HG03439 (cell line): ENCODE results near the gene SLC25A45.
"Not testable (repeated sequence)": the region's sequence is repeated elsewhere in the genome, so short reads cannot be mapped to it uniquely, and the experiment has no call there.

Source experiments
- ATAC-seq: cut with Tn5 transposase; IDR thresholded peaks from one replicate; pipeline ENCODE4 v1.9.1; 2021; ENCODE audit warnings: mild to moderate bottlenecking, moderate library complexity; ENCODE audit not compliant: unreplicated experiment

SLC25A45 gene

GRCh38 chr11:65363770-65364169 lies 18.7 kb downstream of the SLC25A45 start:
- no peak for ATAC-seq

- ATAC-seq, result no peak
These were observed 19.5 kb downstream of the SLC25A45 start for GRCh38 chr11:65362966-65363365.

- peak; percentile 67 for ATAC-seq
These were observed 20.0 kb downstream of the SLC25A45 start for GRCh38 chr11:65362320-65362931.

GRCh38 chr11:65357856-65358356 lies 24.5 kb downstream of the SLC25A45 start:
- ATAC-seq, result no peak

GRCh38 chr11:65356394-65356972 lies 26.0 kb downstream of the SLC25A45 start:
- ATAC-seq, result no peak

- no peak for ATAC-seq
These were observed 26.6 kb downstream of the SLC25A45 start for GRCh38 chr11:65355776-65356393.

GRCh38 chr11:65355013-65355775 lies 27.3 kb downstream of the SLC25A45 start:
- peak; percentile 37 for ATAC-seq

GRCh38 chr11:65354265-65355012 lies 28.0 kb downstream of the SLC25A45 start, which contains the start of gene TIGD3:
TIGD3 (plus strand) TSS chr11:65354751; CDS start chr11:65355809, 1,058 bp downstream.
- ATAC-seq, result peak; percentile 74

- ATAC-seq, result no peak
These were observed 28.6 kb downstream of the SLC25A45 start for GRCh38 chr11:65353900-65354264.

- no peak for ATAC-seq
These were observed 29.1 kb downstream of the SLC25A45 start for GRCh38 chr11:65353376-65353775.

- ATAC-seq, result no peak
These were observed 29.7 kb downstream of the SLC25A45 start for GRCh38 chr11:65352783-65353182.

GRCh38 chr11:65351511-65351910 lies 30.9 kb downstream of the SLC25A45 start:
- ATAC-seq, result no peak

GRCh38 chr11:65341856-65342255 lies 40.6 kb downstream of the SLC25A45 start:
- no peak for ATAC-seq

GRCh38 chr11:65340226-65340625 lies 42.2 kb downstream of the SLC25A45 start:
- no peak for ATAC-seq

GRCh38 chr11:65338676-65339075 lies 43.8 kb downstream of the SLC25A45 start:
- ATAC-seq, result no peak

- ATAC-seq, result no peak
These were observed 47.6 kb downstream of the SLC25A45 start for GRCh38 chr11:65334696-65335295.

GRCh38 chr11:65332591-65332990 lies 49.9 kb downstream of the SLC25A45 start:
- ATAC-seq, result not testable (repeated sequence)

GRCh38 chr11:65330544-65330943 lies 51.9 kb downstream of the SLC25A45 start:
- no peak for ATAC-seq

- ATAC-seq, result no peak
These were observed 52.5 kb downstream of the SLC25A45 start for GRCh38 chr11:65329944-65330403.

GRCh38 chr11:65329478-65329877 lies 53.0 kb downstream of the SLC25A45 start:
- no peak for ATAC-seq
